Measurements from ENCODE around the gene MCUR1. TPM values are rescaled to one million over a fixed set of nuclear protein-coding genes. Genes with fewer than 3 reads are reported as not detected.

MCUR1 gene
- total and polyA plus RNA-seq, 7 donors: 7.2 to 34.2 (median 12.9) TPM

GRCh38 chr6:13827032-13827431, 12.7 kb upstream of the MCUR1 start:
- no peak overlapping the region for H3K27ac ChIP-seq
- intact Hi-C loops (cut with DNase I): no loop called here
- 83 to 89% methylated on average over 2 of the region's 2 CpGs for WGBS, 2 donors
- H3K36me3 ChIP-seq: no peaks in the 10 kb centered on the region
- H3K9me3 ChIP-seq: no peaks in the 10 kb centered on the region
- TF ChIP-seq EP300 (IDR thresholded peaks at IDR 0.05) (no peak), CTCF (IDR thresholded peaks at IDR 0.05) (no peak), POLR2A (IDR thresholded peaks at IDR 0.05) (no peak), POLR2AphosphoS5 (IDR thresholded peaks at IDR 0.05) (no peak)
- H3K4me1 ChIP-seq: no peaks in the 10 kb centered on the region
- no peaks in the 10 kb centered on the region for H3K27me3 ChIP-seq
- H3K4me3 ChIP-seq: no peak overlapping the region
- no peak for DNase-seq

DNA sequence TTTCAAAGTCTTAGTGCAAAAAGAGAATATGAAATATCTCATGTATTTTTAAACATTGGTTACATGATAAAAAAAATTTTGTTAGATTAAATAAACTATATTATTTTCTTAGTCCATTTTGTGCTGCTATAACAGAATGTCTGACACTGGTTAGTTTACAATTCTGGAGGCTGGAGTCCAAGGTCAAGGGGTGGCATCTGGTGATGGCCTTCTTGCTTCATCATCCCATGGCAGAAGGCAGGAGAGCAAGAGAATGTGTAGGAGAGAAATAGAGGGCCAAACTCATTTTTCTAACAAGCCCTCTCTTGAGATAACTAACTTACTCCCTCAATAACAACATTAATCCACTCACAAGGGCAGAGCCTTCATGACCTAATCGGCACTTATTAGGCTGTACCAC, 11.5 kb upstream of the MCUR1 start:
- DNase-seq: no peak
- Histone ChIP-seq H3K27ac (no peak overlapping the region), H3K36me3 (no peaks in the 10 kb centered on the region), H3K4me3 (no peak overlapping the region), H3K9me3 (no peaks in the 10 kb centered on the region), H3K4me1 (no peaks in the 10 kb centered on the region), H3K27me3 (no peaks in the 10 kb centered on the region)
- TF ChIP-seq POLR2A (IDR thresholded peaks at IDR 0.05) (no peak), POLR2AphosphoS5 (IDR thresholded peaks at IDR 0.05) (no peak), CTCF (IDR thresholded peaks at IDR 0.05) (no peak), EP300 (IDR thresholded peaks at IDR 0.05) (no peak)
- 93 to 95% methylated on average over 1 of the region's 1 CpG for WGBS, 2 donors
- intact Hi-C loops (cut with DNase I): no loop called here

- intact Hi-C loops (cut with DNase I): no loop called here
- no peak for TF ChIP-seq POLR2A (IDR thresholded peaks at IDR 0.05)
- no peak for TF ChIP-seq POLR2AphosphoS5 (IDR thresholded peaks at IDR 0.05)
- TF ChIP-seq EP300 (IDR thresholded peaks at IDR 0.05): no peak
- no peak for TF ChIP-seq CTCF (IDR thresholded peaks at IDR 0.05)
- no peaks in the 10 kb centered on the region for H3K36me3 ChIP-seq
- no peak overlapping the region for H3K27ac ChIP-seq
- no peak for DNase-seq
- H3K9me3 ChIP-seq: no peaks in the 10 kb centered on the region
- WGBS, 2 donors: 84 to 86% methylated on average over 2 of the region's 2 CpGs
- no peaks in the 10 kb centered on the region for H3K27me3 ChIP-seq
- H3K4me1 ChIP-seq: peaks cover 0 to 8% (median 7%) of the 10 kb centered on the region in 4 donors
- no peak overlapping the region for H3K4me3 ChIP-seq
Observed at GRCh38 chr6:13818341-13818740, 4.0 kb upstream of the MCUR1 start.

DNA sequence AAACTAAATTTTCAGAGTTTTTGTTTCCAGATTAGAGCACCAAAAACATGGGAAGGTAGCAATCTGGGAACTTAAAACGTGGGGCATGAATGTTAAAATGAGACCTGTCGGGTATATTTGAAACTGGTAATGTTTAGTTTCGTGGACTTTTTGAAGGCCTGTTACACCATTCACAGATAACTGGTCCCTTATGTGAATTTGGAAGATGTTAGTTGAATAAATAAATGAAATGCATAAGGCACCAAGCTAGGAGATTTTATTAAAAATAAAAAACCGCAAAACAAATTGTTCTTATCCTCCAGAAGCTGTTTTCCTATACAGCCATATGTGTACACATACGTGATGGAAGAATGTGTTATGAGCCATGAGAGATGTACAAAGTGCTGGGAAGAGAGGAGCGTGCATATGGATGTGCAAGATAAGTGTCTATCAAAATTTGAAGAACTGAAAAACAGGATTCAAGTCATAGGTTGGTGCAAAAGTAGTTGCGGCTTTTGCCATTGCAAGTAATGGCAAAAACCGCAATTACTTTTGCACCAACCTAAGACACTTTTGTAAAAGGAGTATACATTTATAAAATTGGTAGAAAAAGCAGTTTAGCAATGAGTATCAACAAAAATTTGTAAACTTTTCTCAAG, 700 bp upstream of the MCUR1 start:
- DNase-seq: no peak
- Histone ChIP-seq H3K27ac (peak overlapping the region; percentile 92 to 99 (median 98)), H3K4me3 (peak overlapping the region; percentile 79 to 86 (median 82)), H3K27me3 (no peaks in the 10 kb centered on the region), H3K9me3 (no peaks in the 10 kb centered on the region), H3K36me3 (no peaks in the 10 kb centered on the region), H3K4me1 (peaks cover 0 to 39% (median 36%) of the 10 kb centered on the region in 4 donors)
- intact Hi-C loops (cut with DNase I): loop anchor here (1.0 to 5.0 kb wide), 3 partner anchors 57 to 198 kb away; partner anchors contain the start of genes NOL7 and RANBP9
- TF ChIP-seq CTCF (IDR thresholded peaks at IDR 0.05) (no peak), EP300 (IDR thresholded peaks at IDR 0.05) (no peak), POLR2AphosphoS5 (IDR thresholded peaks at IDR 0.05) (no peak), POLR2A (IDR thresholded peaks at IDR 0.05) (no peak)
- 31 to 47% methylated on average over 8 of the region's 8 CpGs for WGBS, 2 donors
